Sciatic nerve (tissue), 2 donors: ENCODE measurements around the gene NDUFV3. TPM values are rescaled to one million over a fixed set of nuclear protein-coding genes. Genes with fewer than 3 reads are reported as not detected.
"Not testable (repeated sequence)": the region's sequence is repeated elsewhere in the genome, so short reads cannot be mapped to it uniquely, and the experiment has no call there.

Experiments
- ATAC-seq: fragments of 200-7000 bp; cut with Tn5 transposase; one replicate; pipeline ENCODE4 v1.9.1; 2020; ENCODE audit warnings: mild to moderate bottlenecking, moderate library complexity
- DNase-seq: peaks from one replicate; pipeline ENCODE4 v3.0.0-alpha.2; 2020; ENCODE audit warnings: low spot score
- intact Hi-C: fragments of 100-400 bp; cut with DNase I; formaldehyde crosslinking; loops from one replicate; pipeline ENCODE4 v1.14.2; 2022
- total RNA-seq: library from RNA; stranded (reverse); fragmentation: NEBNext Ultra II Directional; extraction: Animal tissue kit (Norgen Biotek cat#: 25700); gene quantifications from one replicate; pipeline ENCODE4 v1.2.1, GENCODE V29; 2021
- donor health status: DM: no; HTN: no; CAD: no.
- donor health status: DM: no; HTN: no; CAD: no.

NDUFV3 gene
- total RNA-seq, 1 donor from 2014 or later = 43.8 TPM

GRCh38 chr21:42855171-42855936, 37.8 kb upstream of the NDUFV3 start:
- ATAC-seq = no peak
- intact Hi-C loops = no loop called here
- DNase-seq = no peak

GRCh38 chr21:42855937-42856335, 37.2 kb upstream of the NDUFV3 start:
- intact Hi-C loops = no loop called here
- DNase-seq = no peak
- no peak for ATAC-seq

- ATAC-seq = no peak
- no peak for DNase-seq
- intact Hi-C loops = no loop called here
These were observed 35.9 kb upstream of the NDUFV3 start for GRCh38 chr21:42857216-42857615.

- no peak for ATAC-seq
- intact Hi-C loops = no loop called here
- DNase-seq = no peak
These were observed 34.8 kb upstream of the NDUFV3 start for GRCh38 chr21:42858185-42858847.

- DNase-seq (no peak), ATAC-seq (no peak)
- intact Hi-C loops = no loop called here
These were observed 33.9 kb upstream of the NDUFV3 start for GRCh38 chr21:42858957-42859890.

GRCh38 chr21:42859891-42860230, 33.2 kb upstream of the NDUFV3 start:
- DNase-seq = no peak
- no peak for ATAC-seq
- intact Hi-C loops = no loop called here

GRCh38 chr21:42860345-42860744, 32.8 kb upstream of the NDUFV3 start:
- DNase-seq (no peak), ATAC-seq (no peak)
- intact Hi-C loops = no loop called here

GRCh38 chr21:42861311-42861847, 31.7 kb upstream of the NDUFV3 start:
- intact Hi-C loops = no loop called here
- no peak for ATAC-seq
- DNase-seq = no peak

GRCh38 chr21:42861848-42862400, 31.2 kb upstream of the NDUFV3 start:
- no peak for DNase-seq
- intact Hi-C loops = no loop called here
- ATAC-seq = no peak

GRCh38 chr21:42862774-42863503, 30.2 kb upstream of the NDUFV3 start:
- intact Hi-C loops = no loop called here
- DNase-seq (no peak), ATAC-seq (no peak)

GRCh38 chr21:42863504-42863870, 29.6 kb upstream of the NDUFV3 start:
- DNase-seq (no peak), ATAC-seq (no peak)
- intact Hi-C loops = no loop called here

- intact Hi-C loops = no loop called here
- DNase-seq (no peak), ATAC-seq (no peak)
These were observed 28.8 kb upstream of the NDUFV3 start for GRCh38 chr21:42864286-42864685.

- intact Hi-C loops = no loop called here
- ATAC-seq = peak; percentile 34
- DNase-seq = no peak
These were observed 28.0 kb upstream of the NDUFV3 start for GRCh38 chr21:42864815-42865775.

- ATAC-seq = peak; percentile 76
- intact Hi-C loops = no loop called here
- no peak for DNase-seq
These were observed 27.3 kb upstream of the NDUFV3 start for GRCh38 chr21:42865776-42866160.

GRCh38 chr21:42868196-42868595, 24.9 kb upstream of the NDUFV3 start:
- ATAC-seq = no peak
- no peak for DNase-seq
- intact Hi-C loops = no loop called here

- DNase-seq = no peak
- intact Hi-C loops = no loop called here
These were observed 20.0 kb upstream of the NDUFV3 start for GRCh38 chr21:42873096-42873495.

GRCh38 chr21:42875811-42876210, 17.3 kb upstream of the NDUFV3 start:
- DNase-seq, intact Hi-C loops, ATAC-seq: not testable (repeated sequence)

More at GRCh38 chr21:42873096-42873495, 20.0 kb upstream of the NDUFV3 start:
- no peak for ATAC-seq

GRCh38 chr21:42878678-42878992, 14.5 kb upstream of the NDUFV3 start:
- peak; percentile 4 for ATAC-seq
- intact Hi-C loops = no loop called here
- no peak for DNase-seq
